ENCODE measurements around the gene ALDH1L2.

The ALDH1L2 gene

DNA sequence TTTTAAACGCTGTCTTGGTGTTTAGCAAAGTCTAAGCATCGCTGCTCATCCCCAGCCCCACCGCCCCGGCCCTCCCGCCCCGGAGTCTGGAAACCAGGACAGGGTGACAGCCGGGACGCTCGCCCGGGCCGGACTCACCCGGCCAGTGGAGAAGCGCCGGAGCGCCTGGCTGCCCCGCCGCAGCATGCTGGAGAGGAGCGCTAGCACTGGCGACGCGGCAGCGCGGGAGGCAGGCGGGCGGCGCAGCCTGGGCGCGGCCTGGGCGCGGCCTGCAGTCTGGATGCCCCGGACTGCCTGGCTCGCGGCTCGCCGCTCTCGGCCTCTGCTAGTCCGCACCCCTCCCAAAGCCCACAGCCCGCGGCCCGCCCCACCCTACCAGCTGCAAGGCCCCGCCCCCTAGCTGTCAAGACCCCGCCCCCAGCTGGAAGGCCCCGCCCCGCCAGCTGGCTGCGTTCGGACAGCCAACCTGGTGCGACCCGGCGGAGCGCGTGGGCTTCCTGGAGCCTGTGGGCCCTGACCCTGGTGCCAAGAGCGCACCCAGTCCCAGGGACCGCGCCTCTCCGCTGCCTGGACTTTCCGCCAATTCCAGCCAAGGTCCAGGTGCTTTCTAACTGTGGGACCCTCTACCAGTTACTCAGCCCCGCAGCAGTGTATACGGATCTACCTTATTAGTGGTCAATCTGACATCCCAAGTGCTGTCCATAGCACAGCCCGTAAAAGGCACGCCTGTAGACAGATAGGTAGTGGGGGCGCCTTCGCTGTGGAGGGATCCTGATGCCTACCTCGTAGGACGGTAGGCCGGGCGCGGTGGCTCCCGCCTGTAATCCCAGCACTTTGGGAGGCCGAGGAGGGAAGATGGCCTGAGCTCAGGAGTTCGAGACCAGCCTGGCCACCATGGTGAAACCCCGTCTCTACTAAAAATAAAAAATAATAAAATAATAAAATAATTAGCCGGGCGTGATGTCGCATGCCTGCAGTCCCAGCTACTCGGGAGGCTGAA is at the start of gene ALDH1L2:
TSS of gene ALDH1L2 (minus strand) at position 208 of the 1,000 bp plus-strand sequence. CDS start at position 186, 22 bp downstream.
- TF ChIP-seq, protein P1, sequence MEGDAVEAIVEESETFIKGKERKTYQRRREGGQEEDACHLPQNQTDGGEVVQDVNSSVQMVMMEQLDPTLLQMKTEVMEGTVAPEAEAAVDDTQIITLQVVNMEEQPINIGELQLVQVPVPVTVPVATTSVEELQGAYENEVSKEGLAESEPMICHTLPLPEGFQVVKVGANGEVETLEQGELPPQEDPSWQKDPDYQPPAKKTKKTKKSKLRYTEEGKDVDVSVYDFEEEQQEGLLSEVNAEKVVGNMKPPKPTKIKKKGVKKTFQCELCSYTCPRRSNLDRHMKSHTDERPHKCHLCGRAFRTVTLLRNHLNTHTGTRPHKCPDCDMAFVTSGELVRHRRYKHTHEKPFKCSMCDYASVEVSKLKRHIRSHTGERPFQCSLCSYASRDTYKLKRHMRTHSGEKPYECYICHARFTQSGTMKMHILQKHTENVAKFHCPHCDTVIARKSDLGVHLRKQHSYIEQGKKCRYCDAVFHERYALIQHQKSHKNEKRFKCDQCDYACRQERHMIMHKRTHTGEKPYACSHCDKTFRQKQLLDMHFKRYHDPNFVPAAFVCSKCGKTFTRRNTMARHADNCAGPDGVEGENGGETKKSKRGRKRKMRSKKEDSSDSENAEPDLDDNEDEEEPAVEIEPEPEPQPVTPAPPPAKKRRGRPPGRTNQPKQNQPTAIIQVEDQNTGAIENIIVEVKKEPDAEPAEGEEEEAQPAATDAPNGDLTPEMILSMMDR (conservative IDR thresholded peaks at IDR 0.05; ENCODE audit: low read length) = no peak
- DNase-seq (ENCODE audit: low read depth) = peak; percentile 95

DNA sequence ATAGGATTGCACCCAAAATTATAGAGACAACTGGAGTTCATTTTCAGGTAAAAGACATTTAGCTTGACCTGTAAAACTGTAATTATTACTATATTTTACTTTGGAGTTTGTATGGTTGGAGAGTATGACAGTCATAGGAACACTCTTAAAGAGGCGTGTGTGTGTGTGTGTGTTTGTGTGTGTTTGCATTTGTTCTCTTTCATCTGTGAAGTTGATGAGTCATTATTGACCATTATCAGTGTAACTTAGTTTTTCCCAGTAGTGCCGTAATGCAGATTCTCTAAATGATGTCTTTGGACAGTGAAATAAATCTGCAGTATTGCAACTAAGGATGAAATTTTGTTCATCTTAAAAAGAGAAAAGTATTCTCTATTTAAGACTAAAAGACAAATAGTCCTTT is 36.3 kb upstream of the ALDH1L2 start:
- H3K4me3 ChIP-seq (ENCODE audit: low read length) = no peak overlapping the region
- no peak for DNase-seq (ENCODE audit: low read depth)
- TF ChIP-seq, protein P1 (conservative IDR thresholded peaks at IDR 0.05; ENCODE audit: low read length) = no peak

More for the DNA sequence above, at the start of gene ALDH1L2:
- H3K4me3 ChIP-seq (ENCODE audit: low read length) = peak within 1 kb of the TSS; percentile 72

DNA sequence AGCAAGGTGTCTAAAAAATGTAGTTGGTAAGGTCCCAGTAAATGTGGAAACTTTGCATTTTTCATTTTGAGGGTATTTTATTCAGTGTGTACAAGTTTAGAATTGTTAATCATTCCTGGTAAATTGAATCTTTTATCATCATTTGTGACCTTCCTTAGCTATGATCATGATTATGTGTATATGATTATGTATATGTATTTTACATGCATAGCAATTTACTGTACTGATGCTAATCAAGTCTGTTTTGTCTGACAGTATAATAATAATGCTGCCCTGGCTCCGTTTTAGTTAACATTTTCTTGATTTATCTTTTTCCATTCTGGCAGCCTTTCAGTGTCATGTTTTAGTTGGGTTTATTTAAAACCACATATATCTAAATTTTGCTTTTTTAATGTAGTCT is 32.7 kb upstream of the ALDH1L2 start:
- H3K4me3 ChIP-seq (ENCODE audit: low read length) = no peak overlapping the region
- DNase-seq (ENCODE audit: low read depth) = no peak
- TF ChIP-seq, protein P1 (conservative IDR thresholded peaks at IDR 0.05; ENCODE audit: low read length) = no peak

DNA sequence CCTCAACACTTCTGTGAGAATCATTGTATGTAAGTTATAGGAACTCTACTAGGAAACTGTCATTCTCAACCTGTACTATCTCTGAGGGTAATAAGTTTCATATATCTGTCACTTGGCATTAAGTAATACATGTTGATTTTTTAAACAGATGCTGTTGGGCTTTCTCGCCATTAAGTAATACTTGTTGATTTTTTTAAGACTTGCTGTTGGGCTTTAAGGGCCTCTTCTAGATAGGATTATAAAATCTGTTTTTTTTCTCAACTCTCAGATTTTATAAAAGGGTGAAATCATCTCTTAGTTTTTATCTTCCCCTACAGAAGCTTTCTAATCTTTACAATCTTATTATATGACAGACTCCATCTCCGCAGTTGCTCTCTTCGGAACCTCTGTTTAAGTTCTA is 28.8 kb upstream of the ALDH1L2 start:
- H3K4me3 ChIP-seq (ENCODE audit: low read length) = no peak overlapping the region
- peak; percentile 18 for DNase-seq (ENCODE audit: low read depth)
- TF ChIP-seq, protein P1 (conservative IDR thresholded peaks at IDR 0.05; ENCODE audit: low read length) = no peak

DNA sequence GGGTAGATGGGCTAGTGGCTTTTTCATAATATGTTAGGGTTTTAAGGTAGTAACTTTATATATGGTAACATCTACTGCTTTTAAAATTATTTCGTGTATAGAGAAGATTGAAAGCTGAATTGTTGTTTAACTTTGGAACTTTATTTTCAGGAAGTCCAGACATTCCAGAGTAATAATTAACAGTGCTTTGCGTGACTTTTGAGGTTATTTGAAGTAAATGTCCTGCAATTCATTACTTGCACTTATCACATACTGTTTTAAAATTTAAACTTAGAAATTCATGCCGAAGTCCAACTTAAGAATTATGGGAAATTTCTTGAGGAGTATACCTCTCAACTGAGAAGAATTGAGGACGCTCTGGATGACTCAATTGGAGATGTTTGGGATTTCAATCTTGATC is 26.6 kb upstream of the ALDH1L2 start:
- peak; percentile 21 for DNase-seq (ENCODE audit: low read depth)
- TF ChIP-seq, protein P1 (conservative IDR thresholded peaks at IDR 0.05; ENCODE audit: low read length) = no peak
- H3K4me3 ChIP-seq (ENCODE audit: low read length) = peak overlapping the region; percentile 16

DNA sequence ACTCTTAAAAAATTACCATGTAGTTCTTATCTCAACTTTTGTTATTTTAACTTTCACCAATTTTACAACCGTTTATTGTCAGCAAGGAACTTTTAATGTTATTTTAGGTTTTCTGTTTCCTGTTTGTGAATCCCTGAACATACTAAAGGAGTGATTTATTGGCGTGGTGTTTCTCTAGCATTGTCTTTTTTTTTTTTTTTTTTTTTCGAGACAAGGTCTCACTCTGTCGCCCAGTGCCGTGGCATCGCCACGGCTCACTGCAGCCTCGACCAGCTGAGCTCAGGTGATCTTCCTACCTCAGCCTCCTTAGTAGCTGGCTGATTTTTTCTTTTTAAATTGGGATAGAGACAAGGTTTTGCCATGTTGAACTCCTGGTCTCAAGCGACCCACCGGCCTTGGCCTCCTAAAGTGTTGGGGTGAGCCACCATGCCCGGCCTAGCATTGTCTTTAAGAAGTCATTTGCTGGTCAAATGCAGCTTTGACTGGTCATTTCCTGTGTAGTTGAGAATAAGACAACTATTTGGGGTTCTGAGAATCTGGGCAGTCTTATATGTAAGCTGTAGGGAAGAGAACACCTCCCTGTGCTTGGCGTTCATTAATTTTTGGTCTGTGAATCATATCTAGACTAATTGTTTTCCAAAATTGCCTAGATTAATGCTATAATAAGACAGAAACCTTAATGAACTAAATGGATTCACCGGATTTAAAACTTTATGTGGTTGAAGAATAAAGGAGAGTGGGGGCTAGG is 25.4 kb upstream of the ALDH1L2 start:
- peak; percentile 30 for DNase-seq (ENCODE audit: low read depth)
- H3K4me3 ChIP-seq (ENCODE audit: low read length) = peak overlapping the region; percentile 83
- TF ChIP-seq, protein P1 (conservative IDR thresholded peaks at IDR 0.05; ENCODE audit: low read length) = no peak
